OCI-LY1 (cell line): ENCODE measurements around the gene COL9A2.

Experiments
- H2AFZ ChIP-seq: fragments of 200-600 bp; sonication (generic), shearing (Covaris generic); 2 replicates; pipeline ENCODE4 v1.6.0; 2014; ENCODE audit warnings: antibody characterized with exemption, mild to moderate bottlenecking, low read length
- H3F3A ChIP-seq: fragments of 200-600 bp; sonication (generic), shearing (Covaris generic); 2 replicates; pipeline ENCODE4 v1.6.0; 2014; ENCODE audit warnings: mild to moderate bottlenecking, antibody characterized with exemption, low read length, moderate library complexity; ENCODE audit not compliant: insufficient read depth
- H3K27ac ChIP-seq: fragments of 200-600 bp; sonication (generic); 2 replicates; pipeline ENCODE4 v1.5.1; 2014; ENCODE audit warnings: low read length, mixed run types, mild to moderate bottlenecking, low read depth; ENCODE audit not compliant: poor library complexity, severe bottlenecking
- H3K27me3 ChIP-seq: fragments of 200-600 bp; sonication (generic); 2 replicates; pipeline ENCODE4 v1.6.0; 2014; ENCODE audit warnings: antibody characterized with exemption, mild to moderate bottlenecking, low read length, moderate library complexity; ENCODE audit not compliant: insufficient read depth
- H3K36me3 ChIP-seq: fragments of 200-600 bp; sonication (generic); 2 replicates; pipeline ENCODE4 v1.6.1; 2014; ENCODE audit warnings: mild to moderate bottlenecking, antibody characterized with exemption, low read length, moderate library complexity, mixed read lengths; ENCODE audit not compliant: insufficient read depth
- H3K4me1 ChIP-seq: fragments of 200-600 bp; sonication (generic); 2 replicates; pipeline ENCODE4 v1.5.1; 2014; ENCODE audit warnings: mild to moderate bottlenecking, low read length, moderate library complexity; ENCODE audit not compliant: insufficient read depth, severe bottlenecking
- H3K4me2 ChIP-seq: fragments of 200-600 bp; sonication (generic), shearing (Covaris generic); 2 replicates; pipeline ENCODE4 v1.6.1; 2014; ENCODE audit warnings: low read length
- H3K4me3 ChIP-seq: fragments of 200-600 bp; sonication (generic); 2 replicates; pipeline ENCODE4 v1.5.1; 2014; ENCODE audit warnings: low read length, low read depth, mild to moderate bottlenecking, mixed read lengths; ENCODE audit not compliant: poor library complexity, severe bottlenecking
- H3K79me2 ChIP-seq: fragments of 200-600 bp; shearing (Covaris generic); 2 replicates; pipeline ENCODE4 v1.6.1; 2016; ENCODE audit warnings: mixed run types, low read length, mixed read lengths; ENCODE audit not compliant: insufficient read depth
- H3K9ac ChIP-seq: fragments of 200-600 bp; sonication (generic), shearing (Covaris generic); 2 replicates; pipeline ENCODE4 v1.6.1; 2014; ENCODE audit warnings: mild to moderate bottlenecking, low read length, mixed read lengths
- H3K9me2 ChIP-seq: fragments of 200-600 bp; sonication (generic), shearing (Covaris generic); 2 replicates; pipeline ENCODE4 v1.6.1; 2014; ENCODE audit warnings: low read depth, mild to moderate bottlenecking, low read length, mixed read lengths
- H3K9me3 ChIP-seq: fragments of 200-600 bp; shearing (Covaris generic); 2 replicates; pipeline ENCODE4 v1.6.1; 2014; ENCODE audit warnings: low read length, mixed read lengths
- H4K20me1 ChIP-seq: fragments of 200-600 bp; sonication (generic), shearing (Covaris generic); 2 replicates; pipeline ENCODE4 v1.6.0; 2016; ENCODE audit warnings: mild to moderate bottlenecking, low read length; ENCODE audit not compliant: insufficient read depth
- CTCF ChIP-seq: fragments of 200-600 bp; sonication (generic), shearing (Covaris generic); IDR thresholded peaks from 2 replicates; pipeline ENCODE4 v1.5.1; 2017; ENCODE audit warnings: mild to moderate bottlenecking, antibody characterized with exemption, low read length, moderate library complexity, mixed read lengths
- EZH2 ChIP-seq: fragments of 200-600 bp; sonication (generic), shearing (Covaris generic); IDR thresholded peaks from 2 replicates; pipeline ENCODE4 v1.8.0; 2017; ENCODE audit warnings: borderline replicate concordance, mixed run types, mild to moderate bottlenecking, antibody characterized with exemption, low read length, moderate library complexity, mixed read lengths

COL9A2 gene

GRCh38 chr1:40266786-40267535, 50.1 kb downstream of the COL9A2 start:
- Histone ChIP-seq H3F3A (no peaks in the 10 kb centered on the region), H3K27me3 (no peaks in the 10 kb centered on the region), H3K4me1 (no peaks in the 10 kb centered on the region), H3K9me3 (no peaks in the 10 kb centered on the region), H3K9ac (no peak overlapping the region), H3K4me2 (no peak overlapping the region), H4K20me1 (no peaks in the 10 kb centered on the region), H3K27ac (no peak overlapping the region), H3K36me3 (peaks cover 88% of the 10 kb centered on the region), H3K9me2 (no peaks in the 10 kb centered on the region), H3K4me3 (no peak overlapping the region), H2AFZ (no peak overlapping the region), H3K79me2 (no peaks in the 10 kb centered on the region)
- TF ChIP-seq CTCF (no peak), EZH2 (no peak)

DNA sequence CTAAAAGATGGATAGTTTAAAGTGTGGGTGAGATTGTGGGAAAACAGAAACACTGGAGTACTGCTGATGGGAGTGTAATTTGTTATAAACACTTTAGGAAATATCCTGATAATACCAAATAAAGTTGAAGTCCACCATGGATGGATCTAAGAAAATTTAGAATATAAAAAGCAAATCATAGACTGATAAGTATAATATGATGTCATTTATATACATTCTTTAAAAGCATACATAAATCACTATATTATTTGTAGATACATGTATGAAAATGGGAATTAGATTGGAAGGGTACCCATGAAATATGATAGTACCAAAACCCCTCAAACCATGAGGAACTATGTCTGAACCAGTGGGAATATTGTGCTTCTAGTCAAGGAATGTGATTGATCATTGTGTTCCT, 51.2 kb downstream of the COL9A2 start:
- Histone ChIP-seq H3K9me2 (no peaks in the 10 kb centered on the region), H3K4me1 (no peaks in the 10 kb centered on the region), H3K36me3 (peaks cover 90% of the 10 kb centered on the region), H3F3A (no peaks in the 10 kb centered on the region), H3K9me3 (no peaks in the 10 kb centered on the region), H3K9ac (no peak overlapping the region), H2AFZ (no peak overlapping the region), H3K4me3 (no peak overlapping the region), H3K27ac (no peak overlapping the region), H4K20me1 (no peaks in the 10 kb centered on the region), H3K79me2 (no peaks in the 10 kb centered on the region), H3K27me3 (no peaks in the 10 kb centered on the region), H3K4me2 (no peak overlapping the region)
- TF ChIP-seq EZH2 (no peak), CTCF (no peak)

DNA sequence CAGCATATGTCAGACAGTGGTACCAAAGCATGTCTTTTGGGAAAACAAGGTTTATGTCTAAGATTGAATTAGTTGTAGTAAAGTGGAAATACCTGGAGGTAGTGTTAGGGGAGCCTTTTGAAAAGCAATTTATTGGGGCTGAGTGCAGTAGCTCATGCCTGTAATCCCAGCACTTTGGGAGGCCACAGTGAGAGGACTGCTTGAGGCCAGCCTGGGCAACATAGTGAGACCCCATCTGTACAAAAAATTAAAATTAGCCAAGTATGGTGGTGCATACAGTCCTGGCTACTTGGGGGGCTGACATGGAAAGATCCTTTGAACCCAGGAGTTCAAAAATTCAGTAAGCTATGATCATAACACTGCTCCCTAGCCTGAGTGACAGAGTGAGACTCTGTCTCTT, 51.8 kb downstream of the COL9A2 start:
- no peak overlapping the region for H3K4me3 ChIP-seq
- no peaks in the 10 kb centered on the region for H3K4me1 ChIP-seq
- no peak overlapping the region for H3K27ac ChIP-seq
- no peaks in the 10 kb centered on the region for H3K79me2 ChIP-seq
- H4K20me1 ChIP-seq: no peaks in the 10 kb centered on the region
- H2AFZ ChIP-seq: no peak overlapping the region
- H3K36me3 ChIP-seq: peaks cover 90% of the 10 kb centered on the region
- no peak overlapping the region for H3K4me2 ChIP-seq
- no peaks in the 10 kb centered on the region for H3K9me2 ChIP-seq
- TF ChIP-seq EZH2: no peak
- TF ChIP-seq CTCF: no peak
- no peaks in the 10 kb centered on the region for H3K9me3 ChIP-seq
- no peaks in the 10 kb centered on the region for H3K27me3 ChIP-seq
- no peak overlapping the region for H3K9ac ChIP-seq
- no peaks in the 10 kb centered on the region for H3F3A ChIP-seq
